Sigmoid colon (tissue), 7 donors: ENCODE data around the gene HHAT. TPM values are rescaled to one million over a fixed set of nuclear protein-coding genes. Genes with fewer than 3 reads are reported as not detected.

Source experiments
- DNase-seq: peaks from one replicate; pipeline ENCODE4 v3.0.0-alpha.2; 2019
- H3K27ac ChIP-seq, 4 donors: fragments of 200-600 bp; sonication (generic); one replicate each; pipeline ENCODE4 v1.5.1; 2016 to 2019; ENCODE audit warnings: mild to moderate bottlenecking in 1 of 4
- H3K27me3 ChIP-seq, 3 donors: fragments of 200-600 bp; sonication (generic); one replicate each; pipeline ENCODE4 v1.5.1; 2019; ENCODE audit warnings: mild to moderate bottlenecking in 1 of 3
- H3K36me3 ChIP-seq, 4 donors: fragments of 200-600 bp; sonication (generic); one replicate each; pipeline ENCODE4 v1.5.1; 2016 to 2019
- H3K4me1 ChIP-seq, 4 donors: fragments of 200-600 bp; sonication (generic); one replicate each; pipeline ENCODE4 v1.5.1; 2017 to 2019
- H3K4me3 ChIP-seq, 4 donors: fragments of 200-600 bp; sonication (generic); one replicate each; pipeline ENCODE4 v1.5.1; 2017 to 2019; ENCODE audit warnings: mild to moderate bottlenecking in 2 of 4, moderate library complexity in 1 of 4
- H3K9me3 ChIP-seq, 4 donors: fragments of 200-600 bp in 3 of 4; sonication (generic) in 3 of 4; one replicate each; pipeline versions ENCODE4 v1.5.1 to v1.6.1; 2013 to 2019
- CTCF ChIP-seq, 4 experiments: fragments of 450-650 bp in 3 of 4; fragments of 200-600 bp in 1 of 4; IDR thresholded peaks; one replicate each; pipeline ENCODE4 v1.5.1; 2016 to 2019; ENCODE audit warnings: antibody characterized with exemption in 4 of 4, mild to moderate bottlenecking in 3 of 4, moderate library complexity in 2 of 4
- EP300 ChIP-seq, 4 donors: sonication (generic); formaldehyde crosslinking; IDR thresholded peaks; one replicate each; pipeline ENCODE4 v1.6.1; 2017; ENCODE audit warnings: antibody characterized with exemption in 4 of 4
- POLR2A ChIP-seq, 2 donors: fragments of 450-650 bp; IDR thresholded peaks; one replicate each; pipeline ENCODE4 v1.6.1; 2016; ENCODE audit warnings: antibody characterized with exemption in 2 of 2, mild to moderate bottlenecking in 2 of 2, moderate library complexity in 2 of 2
- POLR2AphosphoS5 ChIP-seq, 4 donors: sonication (generic); formaldehyde crosslinking; IDR thresholded peaks; one replicate each; pipeline ENCODE4 v1.6.1; 2017; ENCODE audit warnings: antibody characterized with exemption in 4 of 4
- WGBS, 2 donors: extraction: QIAGEN DNeasy Blood & Tissue Kit; methylation state at CpG; one replicate each; pipeline ENCODE4 v1.1.7; 2013; 5-methylcytosine and 5-hydroxymethylcytosine counted together
- intact Hi-C: fragments of 100-400 bp; cut with DNase I; formaldehyde crosslinking; loops from one replicate; pipeline ENCODE4 v1.15.1; 2023
- polyA plus RNA-seq, 3 donors: library from polyadenylated mRNA; stranded (reverse); fragments of 200-250 nt; gene quantifications; one replicate each; pipeline ENCODE4 v1.2.3, GENCODE V29; 2013
- total RNA-seq, 4 donors: library from RNA; depleted of rRNA; stranded (reverse); fragments of >200 nt; gene quantifications; one replicate each; pipeline ENCODE4 v1.1.0, GENCODE V29; 2016
- donor health status: healthy with polysubstance abuse.
- donor health status: Bipolar disorder and iron deficiency.
- donor health status: healthy.

HHAT gene
- total and polyA plus RNA-seq, 7 donors: 0.46 to 6.4 (median 2.1) TPM

- intact Hi-C loops: no loop called here
- Histone ChIP-seq H3K27ac (no peak overlapping the region), H3K4me3 (no peak overlapping the region), H3K4me1 (no peaks in the 10 kb centered on the region), H3K36me3 (no peaks in the 10 kb centered on the region), H3K9me3 (no peaks in the 10 kb centered on the region), H3K27me3 (no peaks in the 10 kb centered on the region)
- no peak for DNase-seq
- TF ChIP-seq EP300 (IDR thresholded peaks at IDR 0.05) (no peak), CTCF (IDR thresholded peaks at IDR 0.05) (no peak), POLR2A (IDR thresholded peaks at IDR 0.05) (no peak), POLR2AphosphoS5 (IDR thresholded peaks at IDR 0.05) (no peak)
- WGBS, 2 donors: 75 to 76% methylated on average over 5 of the region's 5 CpGs
Measured at GRCh38 chr1:210608767-210609166, 280.1 kb downstream of the HHAT start.

- no peak for TF ChIP-seq CTCF (IDR thresholded peaks at IDR 0.05)
- TF ChIP-seq POLR2A (IDR thresholded peaks at IDR 0.05): no peak
- no peak for TF ChIP-seq POLR2AphosphoS5 (IDR thresholded peaks at IDR 0.05)
- no peak for TF ChIP-seq EP300 (IDR thresholded peaks at IDR 0.05)
- WGBS, 2 donors: 93 to 95% methylated on average over 4 of the region's 4 CpGs
- DNase-seq: no peak
Measured at GRCh38 chr1:210616356-210616755, 287.7 kb downstream of the HHAT start.

GRCh38 chr1:210617293-210617692 lies 288.6 kb downstream of the HHAT start:
- 83 to 91% methylated on average over 1 of the region's 1 CpG for WGBS, 2 donors
- H3K27ac ChIP-seq: no peak overlapping the region
- no peak overlapping the region for H3K4me3 ChIP-seq
- TF ChIP-seq POLR2A (IDR thresholded peaks at IDR 0.05) (no peak), CTCF (IDR thresholded peaks at IDR 0.05) (no peak), POLR2AphosphoS5 (IDR thresholded peaks at IDR 0.05) (no peak), EP300 (IDR thresholded peaks at IDR 0.05) (no peak)
- no peaks in the 10 kb centered on the region for H3K36me3 ChIP-seq
- intact Hi-C loops: no loop called here
- H3K27me3 ChIP-seq: no peaks in the 10 kb centered on the region
- no peak for DNase-seq
- no peaks in the 10 kb centered on the region for H3K4me1 ChIP-seq
- H3K9me3 ChIP-seq: no peaks in the 10 kb centered on the region

More at GRCh38 chr1:210616356-210616755, 287.7 kb downstream of the HHAT start:
- no peaks in the 10 kb centered on the region for H3K9me3 ChIP-seq
- H3K36me3 ChIP-seq: no peaks in the 10 kb centered on the region
- H3K27me3 ChIP-seq: no peaks in the 10 kb centered on the region
- H3K4me3 ChIP-seq: no peak overlapping the region
- H3K27ac ChIP-seq: no peak overlapping the region
- no peaks in the 10 kb centered on the region for H3K4me1 ChIP-seq
- intact Hi-C loops: no loop called here

GRCh38 chr1:210618369-210618768 lies 289.7 kb downstream of the HHAT start:
- no peak for TF ChIP-seq CTCF (IDR thresholded peaks at IDR 0.05)
- TF ChIP-seq POLR2AphosphoS5 (IDR thresholded peaks at IDR 0.05): no peak
- no peak for TF ChIP-seq EP300 (IDR thresholded peaks at IDR 0.05)
- no peak for TF ChIP-seq POLR2A (IDR thresholded peaks at IDR 0.05)
- intact Hi-C loops: no loop called here
- Histone ChIP-seq H3K27me3 (no peaks in the 10 kb centered on the region), H3K4me1 (no peaks in the 10 kb centered on the region), H3K9me3 (no peaks in the 10 kb centered on the region), H3K36me3 (no peaks in the 10 kb centered on the region), H3K4me3 (no peak overlapping the region), H3K27ac (no peak overlapping the region)
- 83 to 84% methylated on average over 5 of the region's 5 CpGs for WGBS, 2 donors
- DNase-seq: no peak

- WGBS, 2 donors: 89 to 95% methylated on average over 6 of the region's 6 CpGs
- Histone ChIP-seq H3K4me3 (no peak overlapping the region), H3K36me3 (no peaks in the 10 kb centered on the region), H3K27me3 (no peaks in the 10 kb centered on the region), H3K27ac (no peak overlapping the region), H3K4me1 (no peaks in the 10 kb centered on the region), H3K9me3 (no peaks in the 10 kb centered on the region)
- intact Hi-C loops: no loop called here
- no peak for DNase-seq
- TF ChIP-seq CTCF (IDR thresholded peaks at IDR 0.05): no peak
- no peak for TF ChIP-seq POLR2AphosphoS5 (IDR thresholded peaks at IDR 0.05)
- TF ChIP-seq EP300 (IDR thresholded peaks at IDR 0.05): no peak
- no peak for TF ChIP-seq POLR2A (IDR thresholded peaks at IDR 0.05)
Measured at GRCh38 chr1:210620867-210621488, 292.3 kb downstream of the HHAT start.
